ENCODE measurements around the gene IP6K3. TPM values are rescaled to one million over a fixed set of nuclear protein-coding genes. Genes with fewer than 3 reads are reported as not detected.

Gene IP6K3
- total RNA-seq (ENCODE audit: low replicate concordance) = 2.9 and 4.6 TPM in 2 replicates

GRCh38 chr6:33746651-33747100, at the start of gene IP6K3:
Gene IP6K3 (minus strand): TSS chr6:33746905. CDS start chr6:33735476, 11,429 bp downstream.
- peaks cover 69% of the 10 kb centered on the region for H3K4me1 Mint-ChIP-seq
- no peaks in the 10 kb centered on the region for H4K20me1 ChIP-seq (ENCODE audit: low read depth)
- peaks cover 28% of the 10 kb centered on the region for H3F3A ChIP-seq (ENCODE audit: low read depth)
- H3K9ac ChIP-seq = no peak within 1 kb of the TSS
- H3K79me2 ChIP-seq (ENCODE audit: low read depth) = no peaks in the 10 kb centered on the region
- H3K27me3 Mint-ChIP-seq (ENCODE audit: insufficient read depth, low read depth) = peaks cover 14% of the 10 kb centered on the region
- peak; percentile 59 for DNase-seq (ENCODE audit: low spot score)
- H3K9me3 ChIP-seq (ENCODE audit: low read depth) = no peaks in the 10 kb centered on the region
- H3K9me3 Mint-ChIP-seq = no peaks in the 10 kb centered on the region
- no peaks in the 10 kb centered on the region for H3K36me3 Mint-ChIP-seq
- H3K27ac Mint-ChIP-seq = peak within 1 kb of the TSS; percentile 61
- no peaks in the 10 kb centered on the region for H3K36me3 ChIP-seq
- peak within 1 kb of the TSS; percentile 66 for H3K4me2 ChIP-seq
- peak within 1 kb of the TSS; percentile 17 for H3K4me3 ChIP-seq
- H3K27ac ChIP-seq = peak within 1 kb of the TSS; percentile 65
- H2AFZ ChIP-seq (replicated peaks) = peak within 1 kb of the TSS; percentile 18
- H3K4me1 ChIP-seq = peaks cover 65% of the 10 kb centered on the region
- no peak for TF ChIP-seq CTCF (IDR thresholded peaks at IDR 0.05)
- H3K27me3 ChIP-seq = no peaks in the 10 kb centered on the region
- peak within 1 kb of the TSS; percentile 38 for H3K4me3 Mint-ChIP-seq

- H3K36me3 ChIP-seq = no peaks in the 10 kb centered on the region
- H3K9ac ChIP-seq = no peak overlapping the region
- no peak for DNase-seq (ENCODE audit: low spot score)
- H3K4me1 ChIP-seq = peaks cover 68% of the 10 kb centered on the region
- no peak overlapping the region for H3K4me3 ChIP-seq
- no peak overlapping the region for H3K27ac ChIP-seq
- peak overlapping the region; percentile 18 for H3K4me2 ChIP-seq
- no peaks in the 10 kb centered on the region for H3K36me3 Mint-ChIP-seq
- peak overlapping the region; percentile 78 for H3K27ac Mint-ChIP-seq
- no peak overlapping the region for H3K4me3 Mint-ChIP-seq
- TF ChIP-seq EZH2phosphoT487 (IDR thresholded peaks at IDR 0.05) = no peak
- TF ChIP-seq EZH2 (IDR thresholded peaks at IDR 0.05) = no peak
- no peak for TF ChIP-seq CTCF (IDR thresholded peaks at IDR 0.05)
- no peak overlapping the region for H2AFZ ChIP-seq (replicated peaks)
- no peaks in the 10 kb centered on the region for H3K79me2 ChIP-seq (ENCODE audit: low read depth)
- peaks cover 5% of the 10 kb centered on the region for H3K27me3 Mint-ChIP-seq (ENCODE audit: insufficient read depth, low read depth)
- no peaks in the 10 kb centered on the region for H3K9me3 Mint-ChIP-seq
- no peaks in the 10 kb centered on the region for H3K9me3 ChIP-seq (ENCODE audit: low read depth)
- H4K20me1 ChIP-seq (ENCODE audit: low read depth) = no peaks in the 10 kb centered on the region
- peaks cover 33% of the 10 kb centered on the region for H3F3A ChIP-seq (ENCODE audit: low read depth)
- peaks cover 60% of the 10 kb centered on the region for H3K4me1 Mint-ChIP-seq
- no peaks in the 10 kb centered on the region for H3K27me3 ChIP-seq
Observed at GRCh38 chr6:33794910-33795623, 48.4 kb upstream of the IP6K3 start.

GRCh38 chr6:33792981-33793380, 46.3 kb upstream of the IP6K3 start:
- peaks cover 58% of the 10 kb centered on the region for H3K4me1 Mint-ChIP-seq
- H3K4me3 Mint-ChIP-seq = no peak overlapping the region
- no peaks in the 10 kb centered on the region for H3K9me3 Mint-ChIP-seq
- no peak overlapping the region for H3K9ac ChIP-seq
- H3K27ac ChIP-seq = no peak overlapping the region
- no peaks in the 10 kb centered on the region for H3K27me3 ChIP-seq
- H3K79me2 ChIP-seq (ENCODE audit: low read depth) = peaks cover 10% of the 10 kb centered on the region
- H3K4me3 ChIP-seq = no peak overlapping the region
- H3K36me3 ChIP-seq = no peaks in the 10 kb centered on the region
- H3K36me3 Mint-ChIP-seq = peaks cover under 1% of the 10 kb centered on the region
- H3K9me3 ChIP-seq (ENCODE audit: low read depth) = no peaks in the 10 kb centered on the region
- no peak for DNase-seq (ENCODE audit: low spot score)
- H3K27me3 Mint-ChIP-seq (ENCODE audit: insufficient read depth, low read depth) = peaks cover 6% of the 10 kb centered on the region
- peaks cover 39% of the 10 kb centered on the region for H3F3A ChIP-seq (ENCODE audit: low read depth)
- no peak overlapping the region for H3K27ac Mint-ChIP-seq
- H4K20me1 ChIP-seq (ENCODE audit: low read depth) = peaks cover 2% of the 10 kb centered on the region
- H3K4me1 ChIP-seq = peaks cover 55% of the 10 kb centered on the region
- H2AFZ ChIP-seq (replicated peaks) = no peak overlapping the region
- no peak for TF ChIP-seq EZH2 (IDR thresholded peaks at IDR 0.05)
- TF ChIP-seq CTCF (IDR thresholded peaks at IDR 0.05) = no peak
- TF ChIP-seq EZH2phosphoT487 (IDR thresholded peaks at IDR 0.05) = no peak
- H3K4me2 ChIP-seq = no peak overlapping the region

Measured in neural progenitor cell (in vitro differentiated cells).